Stimulated activated CD4-positive, alpha-beta T cell treated with anti-CD3 and anti-CD28 coated beads, Interleukin-1b, Interleukin-23, amount 100 ng/mL, for 4 hours (primary cell): Measurements from ENCODE around the gene LIPC.

Experiments used
- DNase-seq, 2 donors: peaks; one replicate each; pipeline ENCODE4 v3.0.0-alpha.2; 2020; ENCODE audit warnings: low read depth in 2 of 2

LIPC gene

DNA sequence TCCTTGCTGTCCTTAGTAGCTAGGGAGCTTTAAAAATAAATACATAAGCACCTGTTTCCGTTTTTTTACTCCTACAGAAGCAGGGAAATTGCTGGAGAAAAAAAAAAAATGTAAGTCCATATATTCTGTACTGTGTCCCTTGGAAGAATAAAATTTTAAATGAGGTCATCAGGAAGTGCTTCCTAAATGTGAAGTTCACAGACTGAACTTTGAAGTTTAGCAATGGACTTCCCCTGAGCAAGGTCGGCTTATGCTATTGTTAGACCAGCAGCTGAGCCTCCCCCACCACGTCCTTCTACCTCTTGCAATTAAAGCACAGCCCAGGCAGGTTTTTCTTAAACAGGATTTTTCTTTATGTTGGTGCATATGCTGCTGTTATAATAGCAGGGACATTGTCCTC is 26.3 kb downstream of the LIPC start:
- no peak for DNase-seq

DNA sequence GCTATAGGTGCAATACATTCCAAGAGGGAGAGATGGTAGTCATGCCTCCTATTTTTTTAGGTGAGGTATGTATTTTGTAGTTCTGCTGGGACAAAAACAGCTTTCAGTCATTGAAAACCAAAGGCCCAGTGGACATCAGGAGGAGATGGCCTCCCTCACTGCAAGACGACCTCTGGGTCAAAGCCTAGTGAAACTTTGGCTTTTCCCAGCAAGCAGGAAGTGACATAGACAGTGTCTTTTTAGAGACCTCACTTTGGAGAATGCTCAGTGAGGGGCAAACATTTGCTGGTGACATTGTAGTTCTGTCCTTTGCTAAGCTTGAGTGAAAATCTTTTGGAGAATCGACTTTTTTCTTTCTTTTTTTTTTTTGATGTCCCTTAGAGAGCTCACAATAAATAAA is 27.3 kb downstream of the LIPC start:
- no peak for DNase-seq

DNA sequence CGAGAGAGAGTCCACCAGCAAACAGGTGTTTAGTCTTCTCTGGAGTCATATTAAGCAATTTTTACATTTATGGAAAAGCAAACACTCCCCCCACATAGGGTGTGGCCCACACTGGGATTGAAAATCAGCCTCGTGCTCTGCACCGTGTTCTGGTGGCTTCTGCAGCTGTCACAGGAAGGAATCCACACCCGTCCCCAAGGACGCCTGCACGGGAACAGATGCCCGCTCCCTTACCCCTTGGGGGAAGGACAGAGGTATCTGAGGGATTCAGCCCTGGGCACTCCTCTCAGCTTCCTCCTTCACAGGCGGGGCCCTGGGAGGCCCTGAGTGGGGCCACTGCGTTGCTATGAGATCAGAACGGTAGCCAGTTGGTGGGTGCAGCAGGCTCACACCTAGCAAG is 27.8 kb downstream of the LIPC start:
- no peak for DNase-seq

DNA sequence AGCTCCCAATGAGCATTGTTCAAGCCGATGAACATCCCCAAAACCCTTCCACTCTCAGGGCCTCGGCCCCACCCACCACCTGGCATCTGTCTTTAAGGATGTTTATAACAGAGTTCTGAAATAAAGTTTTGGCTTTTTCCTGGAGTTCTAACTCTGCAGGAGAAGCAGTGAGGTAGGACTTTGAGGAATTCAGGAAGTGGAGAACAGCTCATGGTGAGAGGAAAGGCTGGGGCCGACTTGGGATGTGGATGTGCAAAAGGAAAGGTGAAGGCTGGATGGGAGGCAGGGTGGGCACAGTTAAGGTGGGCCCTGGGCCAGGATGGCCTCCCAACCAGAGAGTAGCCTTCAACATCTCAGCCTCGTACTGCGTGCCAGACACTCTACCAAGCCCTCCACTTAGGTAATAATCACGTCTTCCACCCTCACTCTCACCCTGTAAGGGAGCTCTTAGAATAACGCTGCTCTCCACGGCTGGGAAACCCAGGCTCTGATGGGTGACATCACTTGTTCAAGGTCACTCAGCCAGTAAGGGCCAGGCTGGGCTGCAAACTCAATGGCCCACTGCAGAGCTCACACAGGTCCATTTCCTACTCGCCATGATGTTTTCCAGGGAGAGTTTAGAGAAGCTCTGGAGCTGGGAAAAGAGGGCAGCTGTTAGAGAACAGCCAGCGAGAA is 28.5 kb downstream of the LIPC start:
- no peak for DNase-seq

DNA sequence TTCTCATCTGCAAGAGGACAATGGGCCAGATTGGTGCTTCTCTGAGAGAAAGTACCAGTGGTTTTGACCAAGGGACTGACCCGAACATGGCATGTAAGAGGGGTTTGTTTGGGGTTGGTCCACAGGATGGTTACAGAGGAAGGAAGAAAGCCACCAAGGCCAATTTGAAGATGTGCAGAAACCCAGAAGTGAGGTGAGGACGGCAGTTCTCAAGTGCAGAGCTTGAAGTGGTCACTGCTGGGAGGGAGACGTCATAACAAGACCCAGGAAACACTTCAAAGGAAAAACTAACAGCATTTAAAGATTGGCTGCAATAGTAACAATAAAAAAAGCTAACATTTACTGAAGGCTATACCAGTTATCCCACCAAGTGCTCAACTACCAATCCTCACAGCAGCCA is 29.1 kb downstream of the LIPC start:
- no peak for DNase-seq

DNA sequence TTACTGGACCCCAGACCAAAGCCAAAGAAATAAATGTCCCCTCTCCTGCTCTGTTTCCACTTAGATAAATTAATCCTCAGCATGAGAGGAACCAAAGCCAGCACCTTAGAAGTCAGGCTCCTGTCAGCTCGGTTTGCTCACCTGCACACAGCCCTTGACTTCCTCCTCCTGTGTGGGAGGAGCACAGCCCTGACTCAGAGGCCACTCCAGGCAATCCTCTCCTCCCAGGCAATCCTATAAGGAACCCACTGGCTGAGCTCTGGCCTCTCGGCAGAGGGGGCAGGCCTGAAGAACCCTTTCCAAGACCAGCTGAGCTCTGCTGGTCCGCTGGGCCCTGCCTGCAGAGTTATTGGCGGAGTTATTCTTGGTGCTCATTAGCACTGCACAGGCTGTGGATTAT is 30.8 kb downstream of the LIPC start:
- DNase-seq: no peak

DNA sequence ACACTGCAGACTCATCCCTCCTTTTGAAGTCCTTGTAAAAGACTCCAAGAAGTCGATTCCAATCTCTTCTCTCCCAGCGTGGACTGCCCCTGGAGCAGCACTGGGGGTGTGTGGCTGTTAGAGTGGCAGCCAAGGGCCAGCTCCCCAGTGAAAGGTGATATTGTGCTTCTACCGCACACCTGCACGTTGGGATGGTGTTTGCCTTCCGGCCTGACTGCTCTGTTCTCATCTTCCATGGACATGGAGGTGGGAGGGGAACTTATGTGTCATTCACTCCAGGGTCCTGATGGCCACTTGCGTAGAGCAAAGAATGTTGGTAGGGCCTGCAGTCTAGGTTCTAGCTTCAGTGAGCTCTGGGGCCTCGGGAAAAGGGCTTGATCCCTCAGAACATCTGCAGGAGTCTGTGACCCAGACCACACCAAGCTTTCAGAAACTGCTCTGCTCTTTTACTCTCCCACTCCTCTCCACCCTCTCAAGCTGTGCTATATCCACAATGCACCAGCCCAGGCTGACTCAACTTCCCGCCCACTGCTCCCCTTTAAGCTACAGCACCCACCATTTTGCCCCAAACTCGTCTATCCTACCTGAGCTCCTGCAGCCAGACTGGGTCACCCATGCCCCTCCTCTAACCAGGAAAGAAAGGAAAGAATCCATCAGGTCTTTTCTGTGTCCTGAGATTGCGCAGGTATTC is 31.3 kb downstream of the LIPC start:
- DNase-seq: no peak

DNA sequence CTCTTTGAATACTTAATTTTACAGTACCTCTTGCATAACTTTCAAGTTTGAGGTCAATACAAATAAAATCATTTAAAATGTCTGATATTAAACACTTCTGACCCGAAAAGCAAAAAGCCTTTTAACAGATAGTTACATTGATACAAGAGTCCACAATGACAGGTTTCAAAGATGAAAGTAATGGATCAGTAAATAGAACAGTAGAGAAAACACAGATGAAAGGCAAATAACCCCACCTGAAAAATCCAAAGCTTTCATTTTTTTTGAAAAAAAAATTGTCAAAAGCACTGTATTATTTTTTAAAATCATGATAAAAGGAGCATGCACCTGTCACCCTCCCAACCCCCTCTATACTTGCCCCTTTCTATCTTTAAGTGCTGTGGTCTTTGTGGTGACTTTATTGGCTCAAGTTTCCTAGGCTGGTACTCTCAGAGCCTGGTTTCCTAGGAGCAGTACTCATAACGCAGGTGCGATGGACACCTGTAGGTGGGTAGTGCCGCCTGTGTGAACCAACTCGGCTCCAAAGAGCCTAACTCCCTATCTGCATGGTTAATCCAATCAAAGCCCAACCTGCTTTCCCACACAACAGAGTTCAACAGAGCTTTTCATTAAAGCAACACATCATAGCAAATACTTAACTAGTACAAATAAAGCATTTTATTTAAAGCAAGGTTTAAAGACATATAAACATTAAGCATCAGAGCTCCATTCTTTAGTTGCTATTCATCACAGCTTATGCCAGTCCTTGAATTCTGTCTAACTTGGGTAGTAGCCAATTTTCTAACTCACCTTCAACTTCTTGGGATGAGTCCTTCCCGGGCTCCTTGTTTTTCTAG is 32.2 kb downstream of the LIPC start:
- DNase-seq: no peak

DNA sequence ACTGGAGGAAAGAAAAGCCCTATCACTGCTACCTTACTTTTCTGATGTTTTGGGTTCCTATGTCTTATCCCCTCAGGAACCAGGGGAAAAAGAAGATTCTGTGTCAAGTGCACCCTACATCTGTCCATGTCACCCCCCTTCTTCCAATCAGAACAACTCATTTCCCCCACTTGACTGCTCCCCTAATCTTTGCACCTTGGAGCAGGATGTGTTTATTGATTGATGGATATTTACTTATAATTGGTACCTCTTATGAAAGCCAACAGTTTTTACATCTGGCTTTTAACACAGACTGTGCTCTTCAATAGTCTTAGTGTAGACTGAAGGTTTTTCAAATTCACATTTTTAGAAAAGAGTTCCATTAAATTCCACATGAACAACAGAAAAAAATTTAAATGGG is 33.3 kb downstream of the LIPC start:
- no peak for DNase-seq

DNA sequence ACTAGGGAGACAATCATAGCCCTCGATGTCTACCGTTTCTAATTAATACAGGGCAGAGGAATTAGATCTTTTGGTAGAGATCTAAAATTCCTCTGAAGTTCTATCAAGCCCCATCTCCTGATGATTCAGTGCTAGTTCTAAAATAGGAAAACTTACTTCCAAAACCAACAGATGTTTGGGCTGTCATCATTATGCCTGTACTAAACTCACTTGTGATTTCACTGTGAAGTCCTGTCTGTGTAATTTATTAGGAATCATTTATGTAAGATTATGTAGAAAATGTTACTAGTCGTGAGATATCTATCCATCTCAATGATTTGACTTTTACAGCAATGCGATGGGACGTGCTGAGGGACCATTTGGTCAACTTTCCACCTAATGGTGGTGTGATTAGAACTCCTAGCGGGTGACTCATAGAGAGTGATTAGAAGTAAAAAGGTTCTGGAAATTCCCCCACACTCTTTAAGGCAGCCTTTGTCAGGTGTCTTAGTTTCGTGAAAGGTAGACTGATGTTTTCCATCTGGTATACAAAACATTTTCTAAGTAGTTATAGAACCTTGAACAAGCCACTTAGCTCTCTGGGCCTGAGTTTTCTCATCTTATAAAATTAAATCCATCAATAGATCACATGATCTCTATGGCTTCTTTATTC is 34.2 kb downstream of the LIPC start:
- DNase-seq: no peak

DNA sequence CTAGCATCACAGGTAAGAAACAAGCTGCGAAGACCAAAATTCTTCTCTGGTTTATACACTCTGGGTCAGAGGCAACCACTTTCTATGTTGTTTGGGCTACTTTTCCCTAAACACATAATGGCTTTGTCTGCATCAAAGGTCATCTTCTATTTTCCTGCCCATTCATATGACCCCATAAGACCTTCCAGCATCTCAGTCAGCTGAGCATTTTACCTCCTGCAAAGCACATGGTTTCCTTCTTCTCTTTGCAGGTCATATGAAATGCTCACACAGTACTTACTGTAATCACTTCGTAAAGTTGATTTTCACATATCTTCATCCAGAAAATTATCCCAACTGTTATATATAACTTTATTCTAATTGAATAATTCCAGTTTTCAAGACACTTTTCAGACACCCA is 34.8 kb downstream of the LIPC start:
- DNase-seq: no peak

DNA sequence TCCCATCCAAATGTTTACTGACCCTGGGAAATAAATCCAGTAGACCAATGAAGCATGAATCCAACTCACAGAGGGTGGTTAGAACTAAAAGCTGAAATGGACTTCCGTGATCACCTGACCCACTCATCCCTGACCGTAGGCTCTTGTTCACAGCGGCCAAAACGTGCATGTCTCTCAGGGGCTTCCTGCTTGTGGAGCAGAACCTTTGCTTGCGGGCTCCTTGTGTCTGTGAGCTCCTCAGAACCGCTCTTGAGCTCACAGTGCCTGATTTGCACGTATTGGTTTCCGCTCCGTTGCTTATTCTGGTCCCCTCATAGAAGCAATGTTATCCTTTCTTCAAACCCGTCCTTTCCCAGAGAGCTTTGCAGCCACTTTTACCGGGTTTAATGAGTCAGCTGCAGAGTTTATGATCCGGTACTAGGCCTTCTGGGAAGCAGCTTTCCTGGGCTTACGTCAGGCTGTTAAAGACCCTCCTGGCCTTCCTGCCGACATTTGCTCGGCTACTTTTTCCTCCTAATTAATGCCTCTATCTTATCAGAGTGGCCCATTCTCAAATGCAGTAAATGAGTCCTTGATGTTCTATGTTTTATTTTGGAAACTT is 35.4 kb downstream of the LIPC start:
- DNase-seq: no peak

DNA sequence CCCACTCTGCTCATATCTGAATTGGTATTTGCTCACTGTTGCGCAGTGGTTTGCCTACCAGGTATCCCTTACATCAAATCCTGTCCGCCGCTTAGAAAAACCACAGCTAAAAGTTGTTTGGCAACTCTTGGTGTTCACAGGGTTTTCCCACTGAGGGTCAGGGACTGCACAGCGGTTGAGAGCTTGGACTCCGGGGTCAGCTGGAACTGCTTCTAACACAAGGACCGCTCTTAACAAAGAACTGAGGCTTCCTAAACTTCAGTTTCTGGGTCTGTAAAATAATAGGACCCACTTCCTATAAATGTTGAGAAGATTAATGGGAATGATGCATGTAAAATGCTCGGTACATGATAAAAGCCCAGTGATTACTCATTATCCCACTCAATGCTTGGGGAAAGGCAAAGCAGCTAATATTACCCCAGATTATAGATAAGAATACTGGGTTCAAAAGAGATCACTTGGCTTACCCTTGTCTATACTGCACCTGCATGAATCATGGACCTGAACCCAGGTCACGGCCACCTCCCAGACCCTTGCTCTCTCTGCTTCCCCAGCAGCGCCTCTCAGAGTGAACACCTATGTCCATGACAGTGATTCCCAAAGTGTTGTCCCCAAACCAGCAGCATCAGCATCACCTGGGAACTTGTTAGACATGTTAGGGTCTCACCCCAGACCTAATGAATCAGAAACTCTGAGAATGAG is 36.1 kb downstream of the LIPC start:
- no peak for DNase-seq

DNA sequence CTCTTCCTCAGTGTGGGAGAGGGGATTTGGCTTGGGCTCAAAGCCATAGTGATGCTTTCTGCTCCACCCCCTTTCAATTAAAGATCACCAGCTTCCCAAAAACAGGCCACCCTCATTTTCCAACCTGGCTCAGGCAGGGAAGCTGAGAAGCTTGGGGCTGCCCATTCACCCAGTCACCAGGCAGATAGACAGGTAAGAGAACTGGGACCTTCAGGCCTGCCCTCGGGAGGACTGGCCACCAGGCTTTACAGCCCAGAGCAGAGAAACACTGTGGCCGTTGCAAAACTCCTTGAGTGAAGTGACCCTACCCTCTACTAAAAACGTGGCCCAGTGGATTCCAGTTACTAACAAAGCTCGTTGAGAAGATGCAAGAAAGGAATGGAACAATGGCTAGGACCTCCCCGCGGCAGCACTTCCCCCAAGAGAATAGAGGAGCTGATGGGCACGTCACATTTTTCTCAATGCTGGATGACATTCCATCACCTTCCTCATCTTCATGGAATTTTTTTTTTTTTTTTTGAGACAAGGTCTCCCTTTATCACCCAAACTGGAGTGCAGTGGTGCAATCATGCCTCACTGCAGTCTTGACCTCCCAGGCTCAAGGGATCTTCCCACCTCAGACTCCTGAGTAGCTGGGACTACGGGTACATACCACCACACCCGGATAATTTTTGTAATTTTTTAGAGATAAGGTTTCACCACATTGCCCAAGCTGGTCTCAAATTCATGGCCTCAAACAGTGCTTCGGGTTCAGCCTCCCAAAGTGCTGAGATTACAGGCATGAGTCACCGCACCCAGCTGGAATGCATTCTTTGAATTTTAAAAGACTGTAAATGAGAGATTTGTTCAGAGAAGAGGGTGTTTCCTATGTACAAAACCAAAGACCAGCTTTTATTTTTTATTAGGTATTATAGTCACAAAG is 37.9 kb downstream of the LIPC start:
- DNase-seq: no peak

DNA sequence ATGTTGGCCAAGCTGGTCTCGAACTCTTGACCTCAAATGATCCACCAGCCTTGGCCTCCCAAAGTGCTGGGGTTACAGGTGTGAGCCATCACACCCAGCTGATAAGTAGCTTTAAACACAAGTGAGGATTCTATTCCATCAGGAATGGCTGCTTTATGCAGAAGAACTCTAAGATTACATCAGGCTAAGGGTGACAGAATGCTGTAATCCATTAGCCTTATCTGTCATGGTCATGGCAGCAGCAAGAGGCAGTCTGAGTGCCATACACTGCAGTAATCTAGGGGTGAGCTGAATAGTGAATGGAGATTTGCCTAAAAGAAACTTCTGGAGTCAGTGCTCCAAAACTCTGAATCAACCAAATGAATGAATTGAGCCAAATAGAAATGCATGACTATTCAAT is 39.6 kb downstream of the LIPC start:
- DNase-seq: no peak

DNA sequence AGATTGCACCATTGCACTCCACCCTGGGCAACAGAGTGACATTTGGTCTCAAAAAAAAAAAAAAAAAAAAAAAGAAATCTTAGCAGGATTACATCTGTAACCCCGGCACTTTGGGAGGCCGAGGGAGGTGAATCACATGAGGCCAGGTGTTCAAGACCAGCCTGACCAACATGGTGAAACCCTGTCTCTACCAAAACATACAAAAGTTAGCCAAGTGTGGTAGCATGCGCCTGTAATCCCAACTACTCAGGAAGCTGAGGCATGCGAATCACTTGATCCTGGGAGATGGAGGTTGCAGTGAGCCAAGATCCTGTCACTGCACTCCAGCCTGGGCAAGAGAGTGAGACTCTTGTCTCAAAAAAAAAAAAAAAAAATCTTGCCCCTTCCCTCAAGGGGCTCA is 40.4 kb downstream of the LIPC start:
- DNase-seq: no peak

DNA sequence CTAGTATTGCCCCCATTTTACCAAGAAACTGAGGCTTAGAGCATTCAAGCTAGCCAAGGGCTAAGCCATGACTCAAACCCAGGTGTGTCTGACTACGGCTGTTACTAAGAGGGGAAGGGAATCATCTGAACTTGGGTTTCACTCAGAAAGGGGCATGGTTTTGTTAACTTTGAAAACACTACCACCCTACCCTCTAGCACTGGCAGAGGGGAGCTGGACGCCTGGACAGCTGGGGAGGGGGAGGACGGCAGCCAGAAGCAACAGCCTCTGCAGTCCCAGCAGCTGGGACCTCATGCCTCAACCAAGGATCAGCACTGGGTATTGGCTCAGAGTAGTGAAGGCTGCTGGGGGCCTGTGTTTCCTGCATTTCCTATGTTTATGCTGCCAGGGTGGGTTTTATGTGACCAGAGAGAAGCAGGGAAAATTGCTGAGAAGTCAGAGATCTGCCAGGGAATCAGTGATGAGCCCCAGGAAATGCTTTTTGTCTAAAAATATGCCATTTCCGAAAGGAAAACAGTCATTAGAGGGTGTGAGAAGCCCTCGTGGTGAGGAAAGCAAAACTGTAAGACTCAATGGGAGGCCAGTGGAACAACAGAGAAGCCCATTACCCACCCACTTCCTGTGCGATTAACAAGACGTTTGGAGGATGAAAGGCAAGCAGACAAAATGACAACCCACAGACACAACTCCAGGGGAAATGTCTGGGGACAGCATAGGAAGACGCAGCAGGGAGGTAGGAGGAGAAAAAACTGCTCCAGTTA is 41.2 kb downstream of the LIPC start:
- DNase-seq: peak in 1 of 2 donors; percentile 30

DNA sequence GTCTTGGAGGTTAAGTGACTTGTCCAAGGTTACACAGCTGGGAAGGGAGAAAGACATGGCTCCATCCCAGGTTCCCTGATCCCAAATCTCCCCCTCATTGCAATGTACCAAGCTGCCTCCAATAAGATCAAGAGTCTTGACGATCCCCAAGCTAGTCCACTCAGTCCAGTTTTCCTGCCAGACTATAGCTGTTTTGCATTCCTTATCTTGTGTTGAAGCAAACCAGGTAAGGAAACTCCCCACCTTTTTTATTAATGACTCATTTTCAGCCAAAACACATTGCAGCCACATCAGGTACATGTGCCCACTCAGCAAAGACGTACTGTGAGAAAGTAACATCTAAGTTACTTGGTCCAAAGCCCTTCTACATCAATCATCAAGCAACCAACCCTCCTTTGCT is 41.9 kb downstream of the LIPC start:
- no peak for DNase-seq

DNA sequence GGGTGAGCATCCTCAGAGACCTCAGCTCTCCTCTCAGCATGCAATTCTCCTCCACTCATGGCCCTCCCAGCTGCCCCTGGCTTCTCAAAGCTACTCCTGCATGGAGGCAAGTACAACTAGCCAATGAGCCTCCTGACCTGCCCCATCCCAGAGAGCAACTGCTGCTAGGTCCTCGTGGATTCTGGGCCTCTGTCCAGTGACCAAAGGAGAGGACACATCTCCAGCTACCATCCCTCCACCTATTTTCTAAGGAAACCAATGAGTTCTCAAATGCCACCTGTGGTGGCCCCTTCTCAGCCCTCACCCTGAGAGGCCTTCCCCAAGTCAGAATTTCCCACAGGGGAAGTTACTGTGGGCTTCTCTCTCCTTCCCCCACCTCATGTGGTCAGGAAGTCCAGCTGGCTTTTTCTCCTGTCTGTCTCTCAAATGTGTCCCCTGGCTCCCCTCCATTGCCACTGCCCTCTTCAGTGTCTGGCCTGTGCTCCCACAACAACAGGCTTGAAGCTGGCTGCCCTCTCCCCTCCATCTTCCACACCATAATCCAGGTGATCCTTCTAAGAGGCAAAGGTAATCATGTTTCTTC is 43.0 kb downstream of the LIPC start:
- DNase-seq: no peak
